Caco-2 (cell line): ENCODE results near the gene CFAP43. TPM values are rescaled to one million over a fixed set of nuclear protein-coding genes. Genes with fewer than 3 reads are reported as not detected.

Experiments
- BruUV-seq: library from RNA; stranded (reverse); fragments of 400-500 nt; replicated peaks from 2 replicates; lab custom pipeline; 2021; lab: Mats Ljungman, UMichigan
- CTCF ChIA-PET: fragments of 300-600 bp; sonication (Branson Sonifier 250); formaldehyde crosslinking; loops from one replicate; lab custom pipeline; 2022; ENCODE audit warnings: antibody characterized with exemption; lab: Charles Lee
- POLR2A ChIA-PET: fragments of 300-600 bp; sonication (Branson Sonifier 250); formaldehyde crosslinking; loops from one replicate; lab custom pipeline; 2022; ENCODE audit warnings: antibody characterized with exemption; lab: Charles Lee
- DNase-seq, 2 experiments: peaks; one replicate each; pipeline versions ENCODE4 v3.0.0 to v3.0.0-alpha.2; 2020 to 2022
- H3K27me3 ChIP-seq: replicated peaks from 2 replicates; pipeline ENCODE4 v1.6.0; 2011; ENCODE audit warnings: low read length; ENCODE audit not compliant: control insufficient read depth, insufficient read depth
- H3K36me3 ChIP-seq: 2 replicates; pipeline ENCODE4 v1.5.1; 2011; ENCODE audit warnings: low read length; ENCODE audit not compliant: control insufficient read depth, insufficient read depth
- H3K4me1 ChIP-seq: fragments of 250-450 bp; sonication (Bioruptor Pico); 2 replicates; pipeline ENCODE4 v1.5.1; 2020; ENCODE audit warnings: mild to moderate bottlenecking
- H3K4me3 ChIP-seq: 2 replicates; pipeline ENCODE4 v1.5.1; 2011; ENCODE audit warnings: low read depth, mild to moderate bottlenecking, control low read depth, low read length
- H3K9me3 ChIP-seq: fragments of 250-450 bp; sonication (Bioruptor Pico); 2 replicates; pipeline ENCODE4 v1.5.1; 2020; ENCODE audit warnings: mild to moderate bottlenecking, moderate library complexity
- H3K27ac Mint-ChIP-seq: one replicate; pipeline ENCODE4 v1.8.0; 2022; ENCODE audit warnings: mixed read lengths; ENCODE audit not compliant: unreplicated experiment
- H3K27me3 Mint-ChIP-seq: one replicate; pipeline ENCODE4 v1.8.0; 2022; ENCODE audit warnings: mixed read lengths; ENCODE audit not compliant: insufficient read depth, unreplicated experiment
- H3K36me3 Mint-ChIP-seq: one replicate; pipeline ENCODE4 v1.8.0; 2022; ENCODE audit warnings: mild to moderate bottlenecking, mixed read lengths; ENCODE audit not compliant: insufficient read depth, unreplicated experiment
- H3K4me1 Mint-ChIP-seq: one replicate; pipeline ENCODE4 v1.8.0; 2022; ENCODE audit warnings: low read depth, mixed read lengths; ENCODE audit not compliant: unreplicated experiment
- H3K4me3 Mint-ChIP-seq: one replicate; pipeline ENCODE4 v1.8.0; 2022; ENCODE audit warnings: mild to moderate bottlenecking, moderate library complexity, mixed read lengths; ENCODE audit not compliant: unreplicated experiment
- H3K9me3 Mint-ChIP-seq: one replicate; pipeline ENCODE4 v1.8.0; 2022; ENCODE audit warnings: mixed read lengths; ENCODE audit not compliant: unreplicated experiment
- intact Hi-C: fragments of 100-400 bp; cut with micrococcal nuclease; formaldehyde crosslinking; loops from one replicate; pipeline ENCODE4 v1.10.0; 2022; ENCODE audit not compliant: unreplicated experiment
- total RNA-seq: library from RNA; stranded (reverse); gene quantifications from 2 replicates; pipeline ENCODE4 v1.2.3, GENCODE V29; 2022
- TF ChIP-seq, protein P1 (sequence below), 2 experiments: fragments of 200-600 bp in 1 of 2; IDR thresholded peaks; 1 replicate in 1 of 2; 2 replicates in 1 of 2; pipeline versions ENCODE4 v1.5.1 to v1.8.0; 2011 to 2022; ENCODE audit warnings: antibody characterized with exemption in 1 of 2, control low read depth in 1 of 2, inconsistent platforms in 1 of 2, low read depth in 1 of 2, low read length in 1 of 2, mild to moderate bottlenecking in 1 of 2, moderate library complexity in 1 of 2; ENCODE audit not compliant: insufficient read depth in 1 of 2, severe bottlenecking in 1 of 2, unreplicated experiment in 1 of 2

The CFAP43 gene
- total RNA-seq, 1 experiment from 2014 or later = 0.52 TPM

DNA sequence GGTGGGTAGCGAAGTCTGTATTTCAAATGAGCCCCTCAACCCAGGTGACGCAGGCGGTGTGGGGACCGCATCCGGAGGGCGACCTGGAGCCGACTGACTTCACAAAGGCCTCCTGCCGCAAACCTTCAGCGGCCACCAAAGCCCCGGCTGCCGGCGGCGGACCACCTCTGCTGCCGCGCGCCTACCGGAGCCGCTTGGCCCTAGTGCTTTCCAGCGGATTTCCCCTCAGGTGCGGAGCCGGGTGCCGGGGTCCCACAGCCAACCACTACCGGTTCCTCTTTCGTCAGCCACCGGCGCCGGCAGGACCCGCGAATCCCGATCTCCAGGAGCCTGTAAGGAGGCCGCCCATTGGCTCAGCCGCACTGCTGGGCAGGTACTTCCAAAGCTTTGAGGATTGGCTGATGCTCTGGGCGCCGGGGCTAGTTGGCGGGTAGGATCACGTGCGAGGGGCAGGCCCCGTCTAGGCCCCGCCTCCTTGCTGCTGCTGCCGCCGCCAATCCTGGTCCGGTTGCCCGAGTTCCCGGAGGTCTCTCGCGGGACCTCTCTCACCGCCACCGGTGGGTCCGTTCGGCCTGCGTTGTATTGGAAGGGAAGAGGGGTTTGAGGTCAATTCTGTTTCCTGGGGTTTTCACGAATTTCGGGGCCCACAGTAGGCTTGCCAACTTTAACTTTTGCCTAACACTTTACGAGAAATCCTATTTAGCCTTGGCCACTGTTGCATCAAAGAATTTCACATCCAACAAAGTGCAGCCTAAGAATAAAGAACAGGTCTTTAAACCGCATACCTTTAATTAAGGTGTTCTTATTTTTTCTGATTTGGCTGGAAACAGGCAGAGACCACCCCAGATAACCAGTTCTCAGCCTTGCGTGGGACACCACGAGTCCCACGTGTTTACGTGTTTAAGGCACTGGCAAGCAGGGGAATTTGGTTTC, 36.8 kb upstream of the CFAP43 start, which contains the start of gene GSTO2:
Gene GSTO2, plus strand, starts transcription at position 472 of the 933 bp plus-strand sequence. CDS start 5,732 bp downstream, outside the sequence.
- intact Hi-C loops = loop anchor here (1.0 kb wide), 2 partner anchors 15 to 37 kb away; partner anchors contain the start of genes CFAP43 and GSTO1
- DNase-seq = peak; percentile 99
- H3K4me3 ChIP-seq = peak within 1 kb of the TSS; percentile 86
- H3K4me1 ChIP-seq = peaks cover 19% of the 10 kb centered on the region
- ChIA-PET POLR2A (interaction anchor here (0.6 to 1.9 kb wide), 6 partner anchors 14 to 302 kb away, joined by 3 to 19 read pairs (median 4); partner anchors contain the start of genes GSTO1, SFR1 and SLK), CTCF (no interaction called here)
- no peaks in the 10 kb centered on the region for H3K27me3 Mint-ChIP-seq
- H3K4me1 Mint-ChIP-seq = peaks cover 9% of the 10 kb centered on the region
- no peaks in the 10 kb centered on the region for H3K27me3 ChIP-seq
- H3K4me3 Mint-ChIP-seq = peak within 1 kb of the TSS; percentile 74
- H3K36me3 ChIP-seq = peaks cover 1% of the 10 kb centered on the region; the same call in 1 of the 2 replicates
- no peaks in the 10 kb centered on the region for H3K9me3 Mint-ChIP-seq
- H3K36me3 Mint-ChIP-seq = peaks cover 51% of the 10 kb centered on the region
- peak within 1 kb of the TSS; percentile 60 for H3K27ac Mint-ChIP-seq
- no peaks in the 10 kb centered on the region for H3K9me3 ChIP-seq
- BruUV-seq = no TSS peak
- TF ChIP-seq, protein P1, sequence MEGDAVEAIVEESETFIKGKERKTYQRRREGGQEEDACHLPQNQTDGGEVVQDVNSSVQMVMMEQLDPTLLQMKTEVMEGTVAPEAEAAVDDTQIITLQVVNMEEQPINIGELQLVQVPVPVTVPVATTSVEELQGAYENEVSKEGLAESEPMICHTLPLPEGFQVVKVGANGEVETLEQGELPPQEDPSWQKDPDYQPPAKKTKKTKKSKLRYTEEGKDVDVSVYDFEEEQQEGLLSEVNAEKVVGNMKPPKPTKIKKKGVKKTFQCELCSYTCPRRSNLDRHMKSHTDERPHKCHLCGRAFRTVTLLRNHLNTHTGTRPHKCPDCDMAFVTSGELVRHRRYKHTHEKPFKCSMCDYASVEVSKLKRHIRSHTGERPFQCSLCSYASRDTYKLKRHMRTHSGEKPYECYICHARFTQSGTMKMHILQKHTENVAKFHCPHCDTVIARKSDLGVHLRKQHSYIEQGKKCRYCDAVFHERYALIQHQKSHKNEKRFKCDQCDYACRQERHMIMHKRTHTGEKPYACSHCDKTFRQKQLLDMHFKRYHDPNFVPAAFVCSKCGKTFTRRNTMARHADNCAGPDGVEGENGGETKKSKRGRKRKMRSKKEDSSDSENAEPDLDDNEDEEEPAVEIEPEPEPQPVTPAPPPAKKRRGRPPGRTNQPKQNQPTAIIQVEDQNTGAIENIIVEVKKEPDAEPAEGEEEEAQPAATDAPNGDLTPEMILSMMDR (IDR thresholded peaks at IDR 0.05; ENCODE audit: insufficient read depth in 1 of 2, low read depth in 1 of 2, low read length in 1 of 2, severe bottlenecking in 1 of 2, unreplicated experiment in 1 of 2) = no peak

DNA sequence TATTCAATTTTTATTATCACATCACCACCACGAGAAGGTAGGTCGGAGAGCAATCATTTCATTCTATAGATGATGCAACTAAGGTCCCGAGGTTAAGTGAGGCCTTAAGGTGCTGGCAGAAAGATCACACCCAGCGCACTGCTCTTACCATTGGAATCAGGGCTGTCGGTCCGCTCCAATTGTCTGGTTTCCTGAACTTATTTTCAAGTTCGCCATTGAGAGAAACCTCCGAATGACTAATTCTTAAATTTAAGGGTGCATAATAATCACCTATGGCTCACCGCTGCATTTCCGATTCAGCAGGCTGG, 36.2 kb upstream of the CFAP43 start:
- TSS peak; percentile 72 for BruUV-seq
- Histone ChIP-seq H3K27me3 (no peaks in the 10 kb centered on the region), H3K4me3 (peak overlapping the region; percentile 86), H3K9me3 (no peaks in the 10 kb centered on the region), H3K36me3 (peaks cover 1% of the 10 kb centered on the region; the same call in 1 of the 2 replicates), H3K4me1 (peaks cover 25% of the 10 kb centered on the region)
- intact Hi-C loops = no loop called here
- POLR2A ChIA-PET = interaction anchor here (1.0 to 1.9 kb wide), 5 partner anchors 13 to 147 kb away, joined by 3 to 19 read pairs (median 5); partner anchors contain the start of genes GSTO1 and SFR1
- Mint-ChIP-seq H3K27me3 (no peaks in the 10 kb centered on the region), H3K9me3 (no peaks in the 10 kb centered on the region), H3K27ac (peak overlapping the region; percentile 60), H3K36me3 (peaks cover 57% of the 10 kb centered on the region), H3K4me3 (peak overlapping the region; percentile 74), H3K4me1 (peaks cover 12% of the 10 kb centered on the region)
- TF ChIP-seq, protein P1 (IDR thresholded peaks at IDR 0.05; ENCODE audit: insufficient read depth in 1 of 2, low read depth in 1 of 2, low read length in 1 of 2, severe bottlenecking in 1 of 2, unreplicated experiment in 1 of 2) = no peak
- no peak for DNase-seq
- CTCF ChIA-PET = no interaction called here

DNA sequence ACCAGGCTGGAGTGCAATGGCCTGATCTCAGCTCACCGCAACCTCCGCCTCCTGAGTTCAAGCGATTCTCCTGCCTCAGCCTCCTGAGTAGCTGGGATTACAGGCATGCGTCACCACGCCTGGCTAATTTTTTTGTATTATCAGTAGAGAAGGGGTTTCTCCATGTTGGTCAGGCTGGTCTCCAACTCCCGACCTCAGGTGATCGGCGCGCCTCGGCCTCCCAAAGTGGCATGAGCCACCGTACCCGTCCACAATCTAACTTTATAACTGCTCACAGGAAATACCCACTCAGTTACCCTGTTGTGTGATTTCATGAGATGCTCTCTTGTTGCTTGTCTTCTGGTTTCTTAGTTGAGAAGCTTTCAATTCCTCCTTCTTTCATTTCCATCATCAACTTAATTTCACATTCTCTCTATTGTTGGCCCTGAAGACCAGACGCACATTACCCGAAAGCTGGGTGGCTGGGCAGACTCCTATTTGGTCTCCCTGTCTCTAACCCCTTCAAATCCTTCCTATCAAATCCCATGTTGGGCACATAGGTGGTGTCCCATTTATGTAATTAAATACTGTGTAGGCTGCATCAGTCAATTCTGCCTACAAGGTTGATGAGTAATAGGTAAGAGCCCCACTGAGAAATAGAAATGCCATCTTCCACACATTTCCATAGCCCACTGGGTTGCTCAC, 35.7 kb upstream of the CFAP43 start:
- CTCF ChIA-PET = interaction anchor here (0.6 kb wide), 1 partner anchor 147 kb away, joined by 7 read pairs; no protein-coding TSS in a partner anchor
- TF ChIP-seq, protein P1 (IDR thresholded peaks at IDR 0.05; ENCODE audit: insufficient read depth in 1 of 2, low read depth in 1 of 2, low read length in 1 of 2, severe bottlenecking in 1 of 2, unreplicated experiment in 1 of 2) = no peak
- H3K4me1 Mint-ChIP-seq = peaks cover 12% of the 10 kb centered on the region

More for the DNA sequence above, 35.7 kb upstream of the CFAP43 start:
- H3K36me3 Mint-ChIP-seq = peaks cover 57% of the 10 kb centered on the region
- Histone ChIP-seq H3K4me1 (peaks cover 30% of the 10 kb centered on the region), H3K27me3 (no peaks in the 10 kb centered on the region), H3K4me3 (peak overlapping the region; percentile 86), H3K36me3 (peaks cover 1% of the 10 kb centered on the region; the same call in 1 of the 2 replicates), H3K9me3 (no peaks in the 10 kb centered on the region)
- peak overlapping the region; percentile 74 for H3K4me3 Mint-ChIP-seq
- H3K27ac Mint-ChIP-seq = peak overlapping the region; percentile 60
- DNase-seq = no peak
- POLR2A ChIA-PET = interaction anchor here (0.9 kb wide), 1 partner anchor 13 kb away, joined by 4 read pairs; the partner anchor contains the start of gene GSTO1
- no peaks in the 10 kb centered on the region for H3K27me3 Mint-ChIP-seq
- intact Hi-C loops = no loop called here
- H3K9me3 Mint-ChIP-seq = no peaks in the 10 kb centered on the region
- no TSS peak for BruUV-seq
